Neuronal stem cell (in vitro differentiated cells): ENCODE data around the gene RPL18.

Experiments
- DNase-seq: peaks from one replicate; pipeline ENCODE4 v3.0.0-alpha.2; 2013; ENCODE audit warnings: low spot score
- H2AFZ ChIP-seq: one replicate; pipeline ENCODE4 v1.6.1; 2013; ENCODE audit warnings: mild to moderate bottlenecking, low read length, inconsistent platforms
- H2AK5ac ChIP-seq: 2 replicates; pipeline ENCODE4 v1.6.1; 2013; ENCODE audit warnings: low read depth, mild to moderate bottlenecking, inconsistent platforms, low read length, moderate library complexity, mixed read lengths
- H2BK120ac ChIP-seq: 2 replicates; pipeline ENCODE4 v1.6.1; 2013; ENCODE audit warnings: low read depth, mild to moderate bottlenecking, inconsistent platforms, low read length, moderate library complexity, mixed read lengths
- H2BK12ac ChIP-seq: one replicate; pipeline ENCODE4 v1.6.1; 2013; ENCODE audit warnings: low read length, inconsistent platforms
- H2BK15ac ChIP-seq: 2 replicates; pipeline ENCODE4 v1.6.1; 2013; ENCODE audit warnings: mild to moderate bottlenecking, low read length, inconsistent platforms, mixed read lengths
- H2BK5ac ChIP-seq: one replicate; pipeline ENCODE4 v1.6.1; 2013; ENCODE audit warnings: inconsistent platforms, mild to moderate bottlenecking, low read length, moderate library complexity
- H3K14ac ChIP-seq: one replicate; pipeline ENCODE4 v1.6.1; 2013; ENCODE audit warnings: low read length, inconsistent platforms
- H3K18ac ChIP-seq: 2 replicates; pipeline ENCODE4 v1.6.1; 2013; ENCODE audit warnings: low read length, inconsistent platforms
- H3K23ac ChIP-seq: 2 replicates; pipeline ENCODE4 v1.6.1; 2013; ENCODE audit warnings: low read depth, mild to moderate bottlenecking, mixed read lengths, low read length, inconsistent platforms; ENCODE audit not compliant: poor library complexity
- H3K27ac ChIP-seq: replicated peaks from 3 replicates; pipeline ENCODE4 v1.5.1; 2013; ENCODE audit warnings: low read length, inconsistent platforms
- H3K27me3 ChIP-seq, 3 experiments: 2 replicates each; pipeline ENCODE4 v1.6.1; 2013; ENCODE audit warnings: low read length in 3 of 3, mild to moderate bottlenecking in 2 of 3, inconsistent platforms in 1 of 3, low read depth in 1 of 3, mixed read lengths in 1 of 3, moderate library complexity in 1 of 3; ENCODE audit not compliant: control insufficient read depth in 3 of 3, insufficient read depth in 3 of 3
- H3K36me3 ChIP-seq, 2 donors: replicated peaks in 1 of 2; 2 replicates each; pipeline ENCODE4 v1.6.1; 2013; ENCODE audit warnings: low read length in 2 of 2; ENCODE audit not compliant: control insufficient read depth in 2 of 2, insufficient read depth in 2 of 2
- H3K4ac ChIP-seq: 2 replicates; pipeline ENCODE4 v1.6.1; 2013; ENCODE audit warnings: inconsistent platforms, mild to moderate bottlenecking, low read length, moderate library complexity
- H3K4me1 ChIP-seq, 2 donors: 1 replicate in 1 of 2; 2 replicates in 1 of 2; pipeline ENCODE4 v1.6.1; 2013; ENCODE audit warnings: low read length in 2 of 2, low read depth in 1 of 2; ENCODE audit not compliant: control insufficient read depth in 2 of 2, insufficient read depth in 1 of 2
- H3K4me2 ChIP-seq: one replicate; pipeline ENCODE4 v1.6.1; 2013; ENCODE audit warnings: mild to moderate bottlenecking, low read length, inconsistent platforms; ENCODE audit not compliant: insufficient read depth, poor library complexity, severe bottlenecking
- H3K4me3 ChIP-seq, 2 donors: 2 replicates each; pipeline ENCODE4 v1.5.1; 2013; ENCODE audit warnings: low read length in 2 of 2, mild to moderate bottlenecking in 2 of 2, inconsistent platforms in 1 of 2, moderate library complexity in 1 of 2
- H3K79me1 ChIP-seq: one replicate; pipeline ENCODE4 v1.6.1; 2013; ENCODE audit warnings: low read depth, mild to moderate bottlenecking, inconsistent platforms, low read length, moderate library complexity
- H3K9ac ChIP-seq: one replicate; pipeline ENCODE4 v1.6.1; 2013; ENCODE audit warnings: mild to moderate bottlenecking, low read depth, low read length, inconsistent platforms; ENCODE audit not compliant: poor library complexity
- H3K9me3 ChIP-seq, 2 donors: replicated peaks in 1 of 2; 2 replicates each; pipeline versions ENCODE3 to v1.6.1; 2013; ENCODE audit warnings: low read length in 2 of 2, mild to moderate bottlenecking in 2 of 2, inconsistent platforms in 1 of 2, low read depth in 1 of 2, mixed read lengths in 1 of 2, moderate library complexity in 1 of 2; ENCODE audit not compliant: control insufficient read depth in 2 of 2, insufficient read depth in 1 of 2
- H4K8ac ChIP-seq: one replicate; pipeline ENCODE4 v1.6.1; 2013; ENCODE audit warnings: low read depth, mild to moderate bottlenecking, inconsistent platforms, low read length, moderate library complexity
- H4K91ac ChIP-seq: one replicate; pipeline ENCODE4 v1.6.1; 2013; ENCODE audit warnings: low read length, low read depth, mild to moderate bottlenecking, inconsistent platforms; ENCODE audit not compliant: poor library complexity
- WGBS, 2 donors: extraction: QIAGEN DNeasy Blood & Tissue Kit; methylation state at CpG; one replicate each; pipeline ENCODE4 v1.1.7; 2013; ENCODE audit warnings: missing lambda C conversion rate in 2 of 2, mixed read lengths in 1 of 2; ENCODE audit not compliant: insufficient read length in 2 of 2, insufficient replicate concordance in 1 of 2; ENCODE audit errors: extremely low coverage in 2 of 2; 5-methylcytosine and 5-hydroxymethylcytosine counted together

RPL18 gene

DNA sequence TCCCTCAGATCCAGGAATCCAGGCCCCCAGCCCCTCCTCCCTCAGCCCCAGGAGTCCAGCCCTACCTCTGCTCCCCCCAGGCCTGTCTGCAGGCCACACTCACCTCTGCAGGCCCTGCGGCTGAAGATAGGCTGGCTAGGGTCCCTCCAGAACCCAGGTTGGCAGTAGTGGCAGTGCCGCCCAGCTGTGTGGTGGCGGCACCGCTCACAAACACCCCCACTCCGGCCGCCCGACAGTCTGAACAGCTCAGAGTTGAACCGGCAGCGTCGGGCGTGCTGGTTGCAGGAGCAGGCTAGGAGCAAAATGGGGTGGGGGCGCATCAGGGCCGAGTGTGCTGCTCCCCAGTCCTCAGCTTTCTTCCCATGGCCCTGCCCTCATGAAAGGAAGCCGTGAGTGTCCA is 45.5 kb upstream of the RPL18 start:
- Histone ChIP-seq H2BK5ac (peak overlapping the region; percentile 48), H3K14ac (no peak overlapping the region), H3K4me1 (peaks cover 1 to 3% of the 10 kb centered on the region in 2 donors), H2BK15ac (peak overlapping the region; percentile 67), H4K8ac (no peak overlapping the region), H3K27ac (no peak overlapping the region), H3K18ac (peak overlapping the region; percentile 87), H3K9ac (no peak overlapping the region), H3K36me3 (no peaks in the 10 kb centered on the region), H2BK120ac (no peak overlapping the region), H3K27me3 (peaks cover 0 to 5% (median 0%) of the 10 kb centered on the region in 3 experiments), H4K91ac (no peak overlapping the region), H3K79me1 (no peaks in the 10 kb centered on the region), H2AK5ac (peak overlapping the region; percentile 37), H2BK12ac (peak overlapping the region; percentile 41), H3K23ac (no peak overlapping the region), H3K4me3 (no peak overlapping the region), H3K4me2 (no peak overlapping the region), H2AFZ (no peak overlapping the region), H3K4ac (peak overlapping the region; percentile 53), H3K9me3 (no peaks in the 10 kb centered on the region)
- DNase-seq = no peak
- WGBS, 2 donors = no CpG with 5 or more reads among the region's 14 CpGs

DNA sequence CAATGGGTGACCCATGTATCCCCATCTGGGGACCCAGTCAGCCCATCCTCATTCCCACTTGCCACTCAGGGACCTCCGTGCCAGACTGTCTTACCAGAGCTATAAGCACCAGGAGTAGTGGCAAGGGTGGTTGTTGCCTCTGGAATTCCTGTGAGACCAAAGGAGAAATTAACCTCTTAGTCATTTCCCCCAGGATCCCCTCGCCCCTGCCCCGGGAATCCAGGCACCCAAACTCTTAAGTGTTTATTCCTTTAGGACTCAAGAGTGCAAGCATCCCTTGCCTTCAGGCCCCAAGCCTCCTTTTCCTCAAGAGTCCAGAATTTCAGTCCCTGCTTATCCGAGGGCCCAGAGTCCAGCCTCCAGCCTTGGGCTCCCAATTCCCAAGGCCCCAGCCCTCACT is 44.7 kb upstream of the RPL18 start:
- H3K4me2 ChIP-seq = no peak overlapping the region
- no peak overlapping the region for H3K23ac ChIP-seq
- H2BK15ac ChIP-seq = no peak overlapping the region
- H2BK12ac ChIP-seq = no peak overlapping the region
- WGBS, 2 donors = no CpG with 5 or more reads among the region's 4 CpGs
- H2AFZ ChIP-seq = no peak overlapping the region
- no peaks in the 10 kb centered on the region for H3K9me3 ChIP-seq
- H3K79me1 ChIP-seq = no peaks in the 10 kb centered on the region
- H3K27ac ChIP-seq = no peak overlapping the region
- H2AK5ac ChIP-seq = peak overlapping the region; percentile 83
- H4K91ac ChIP-seq = no peak overlapping the region
- H4K8ac ChIP-seq = no peak overlapping the region
- H3K4me1 ChIP-seq = peaks cover 1 to 3% of the 10 kb centered on the region in 2 donors
- peak overlapping the region; percentile 53 for H3K4ac ChIP-seq
- no peak for DNase-seq
- H3K18ac ChIP-seq = peak overlapping the region; percentile 91
- H2BK5ac ChIP-seq = no peak overlapping the region
- no peak overlapping the region for H2BK120ac ChIP-seq
- H3K14ac ChIP-seq = peak overlapping the region; percentile 82
- H3K4me3 ChIP-seq = no peak overlapping the region
- peak overlapping the region; percentile 60 for H3K9ac ChIP-seq
- peaks cover 0 to 5% (median 0%) of the 10 kb centered on the region in 3 experiments for H3K27me3 ChIP-seq
- H3K36me3 ChIP-seq = no peaks in the 10 kb centered on the region

DNA sequence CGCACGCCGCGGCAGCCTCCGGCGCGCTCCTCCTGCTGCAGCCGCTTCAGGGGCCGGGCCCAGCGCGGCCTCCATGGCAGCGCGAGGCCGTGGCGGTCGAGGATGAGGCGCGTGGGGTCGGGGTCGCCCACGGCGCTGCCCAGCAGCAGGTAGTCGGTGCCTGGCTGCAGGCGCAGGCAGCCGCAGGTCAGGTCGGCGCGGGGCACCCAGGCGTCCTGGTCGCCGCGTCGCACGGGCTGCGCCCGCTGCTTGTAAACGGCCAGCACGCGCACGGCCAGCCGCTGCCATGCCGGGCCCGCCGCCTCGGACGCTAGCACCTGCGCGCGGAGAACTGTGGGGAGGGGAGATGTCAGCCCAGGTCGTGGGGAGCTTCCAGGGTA is 42.7 kb upstream of the RPL18 start:
- DNase-seq = no peak

GRCh38 chr19:48660852-48661710 is 42.1 kb upstream of the RPL18 start:
- Histone ChIP-seq H3K23ac (no peak overlapping the region), H4K91ac (peak overlapping the region; percentile 64), H3K4ac (no peak overlapping the region), H3K14ac (peak overlapping the region; percentile 1), H2BK5ac (no peak overlapping the region), H3K27ac (no peak overlapping the region), H3K4me1 (peaks cover 6 to 9% of the 10 kb centered on the region in 2 donors), H4K8ac (no peak overlapping the region), H3K79me1 (no peaks in the 10 kb centered on the region), H2AFZ (peak overlapping the region; percentile 75), H3K9me3 (no peaks in the 10 kb centered on the region), H3K36me3 (no peaks in the 10 kb centered on the region), H3K27me3 (peaks cover 0 to 3% (median 0%) of the 10 kb centered on the region in 3 experiments), H2BK120ac (no peak overlapping the region), H2BK15ac (peak overlapping the region; percentile 79), H2AK5ac (peak overlapping the region; percentile 91), H3K18ac (peak overlapping the region; percentile 45), H2BK12ac (peak overlapping the region; percentile 60), H3K9ac (no peak overlapping the region), H3K4me2 (no peak overlapping the region), H3K4me3 (no peak overlapping the region)
- WGBS, 2 donors = no CpG with 5 or more reads among the region's 35 CpGs
- DNase-seq = no peak

More for the DNA sequence above, 42.7 kb upstream of the RPL18 start:
- no peak overlapping the region for H2BK5ac ChIP-seq
- H3K9ac ChIP-seq = no peak overlapping the region
- peak overlapping the region; percentile 17 for H3K23ac ChIP-seq
- peak overlapping the region; percentile 64 for H4K91ac ChIP-seq
- H3K4me3 ChIP-seq = no peak overlapping the region
- H4K8ac ChIP-seq = no peak overlapping the region
- peak overlapping the region; percentile 91 for H2AK5ac ChIP-seq
- H3K27ac ChIP-seq = no peak overlapping the region
- H3K9me3 ChIP-seq = no peaks in the 10 kb centered on the region
- peaks cover 0 to 5% (median 0%) of the 10 kb centered on the region in 3 experiments for H3K27me3 ChIP-seq
- peak overlapping the region; percentile 79 for H2BK15ac ChIP-seq
- no peak overlapping the region for H3K4me2 ChIP-seq
- peak overlapping the region; percentile 75 for H2AFZ ChIP-seq
- peak overlapping the region; percentile 1 for H3K14ac ChIP-seq
- no CpG with 5 or more reads among the region's 50 CpGs for WGBS, 2 donors
- peak overlapping the region; percentile 60 for H2BK12ac ChIP-seq
- no peaks in the 10 kb centered on the region for H3K79me1 ChIP-seq
- peak overlapping the region; percentile 45 for H3K18ac ChIP-seq
- no peaks in the 10 kb centered on the region for H3K36me3 ChIP-seq
- no peak overlapping the region for H3K4ac ChIP-seq
- peaks cover 6 to 9% of the 10 kb centered on the region in 2 donors for H3K4me1 ChIP-seq
- H2BK120ac ChIP-seq = no peak overlapping the region
